DMS114 treated with DMSO at 0.1 percent for 48 hours (cell line): ENCODE data around the gene ZMYM4.
"Not testable (repeated sequence)": the region's sequence is repeated elsewhere in the genome, so short reads cannot be mapped to it uniquely, and the experiment has no call there.

ENCODE experiments used
- DNase-seq: peaks from one replicate; lab custom pipeline; 2025; ENCODE audit not compliant: unreplicated experiment; lab: John Stamatoyannopoulos, UW

Gene ZMYM4

GRCh38 chr1:35324486-35324885, 56.0 kb downstream of the ZMYM4 start:
- no peak for DNase-seq

- DNase-seq, result no peak
Measured at GRCh38 chr1:35326246-35326866, 57.8 kb downstream of the ZMYM4 start.

- DNase-seq, result not testable (repeated sequence)
Measured at GRCh38 chr1:35331618-35332017, 63.1 kb downstream of the ZMYM4 start.

GRCh38 chr1:35334485-35334884, 66.0 kb downstream of the ZMYM4 start:
- DNase-seq, result no peak

- DNase-seq, result no peak
Measured at GRCh38 chr1:35340519-35340918, 72.0 kb downstream of the ZMYM4 start.

GRCh38 chr1:35345439-35345981, 77.0 kb downstream of the ZMYM4 start:
- no peak for DNase-seq

GRCh38 chr1:35350872-35351271, 82.4 kb downstream of the ZMYM4 start:
- no peak for DNase-seq

GRCh38 chr1:35359995-35360394, 91.5 kb downstream of the ZMYM4 start:
- DNase-seq, result no peak

- DNase-seq, result no peak
Measured at GRCh38 chr1:35361638-35362037, 93.1 kb downstream of the ZMYM4 start.

- DNase-seq, result no peak
Measured at GRCh38 chr1:35364741-35365140, 96.2 kb downstream of the ZMYM4 start.

GRCh38 chr1:35367914-35368313, 99.4 kb downstream of the ZMYM4 start:
- DNase-seq, result no peak

GRCh38 chr1:35369922-35370671, 101.6 kb downstream of the ZMYM4 start:
- no peak for DNase-seq

- DNase-seq, result no peak
Measured at GRCh38 chr1:35371506-35371905, 103.0 kb downstream of the ZMYM4 start.

GRCh38 chr1:35377555-35377954, 109.0 kb downstream of the ZMYM4 start:
- no peak for DNase-seq

GRCh38 chr1:35379317-35380000, 111.0 kb downstream of the ZMYM4 start:
- DNase-seq, result no peak

- not testable (repeated sequence) for DNase-seq
Measured at GRCh38 chr1:35380111-35380510, 111.6 kb downstream of the ZMYM4 start.

- no peak for DNase-seq
Measured at GRCh38 chr1:35382107-35382506, 113.6 kb downstream of the ZMYM4 start.

GRCh38 chr1:35386290-35386689, 117.8 kb downstream of the ZMYM4 start:
- DNase-seq, result no peak

GRCh38 chr1:35386959-35387358, 118.5 kb downstream of the ZMYM4 start:
- DNase-seq, result no peak

- no peak for DNase-seq
Measured at GRCh38 chr1:35390600-35391494, 122.3 kb downstream of the ZMYM4 start.

GRCh38 chr1:35394386-35394785, 125.9 kb downstream of the ZMYM4 start:
- DNase-seq, result no peak
